HL-60 (cell line): ENCODE results near the gene CLSTN1.

Source experiments
- DNase-seq, 2 experiments: peaks; one replicate each; pipeline ENCODE4 v3.0.0-alpha.2; 2010 to 2020; ENCODE audit warnings: low read depth in 1 of 2, low spot score in 1 of 2
- H3K27ac ChIP-seq: fragments of 250-450 bp; sonication (Bioruptor Pico); replicated peaks from 2 replicates; pipeline ENCODE4 v1.5.1; 2020; ENCODE audit warnings: mild to moderate bottlenecking, moderate library complexity
- H3K27me3 ChIP-seq: fragments of 250-450 bp; sonication (Bioruptor Pico); 2 replicates; pipeline ENCODE4 v1.5.1; 2021; ENCODE audit warnings: mild to moderate bottlenecking, moderate library complexity; ENCODE audit not compliant: insufficient read depth, poor library complexity, severe bottlenecking
- H3K4me3 ChIP-seq: replicated peaks from 2 replicates; pipeline ENCODE4 v1.5.1; 2011; ENCODE audit warnings: mild to moderate bottlenecking, control low read depth, low read length; ENCODE audit not compliant: insufficient read depth
- GABPA ChIP-seq: IDR thresholded peaks from 2 replicates; pipeline ENCODE4 v1.6.1; 2012; ENCODE audit warnings: low read depth
- POLR2AphosphoS5 ChIP-seq: IDR thresholded peaks from 2 replicates; pipeline ENCODE4 v1.6.1; 2012; ENCODE audit warnings: low read depth
- SPI1 ChIP-seq: IDR thresholded peaks from 2 replicates; pipeline ENCODE4 v1.6.1; 2012; ENCODE audit warnings: low read depth, mild to moderate bottlenecking, borderline replicate concordance
- TF ChIP-seq, protein P1 (sequence below): IDR thresholded peaks from one replicate; pipeline ENCODE4 v1.5.1; 2011; ENCODE audit warnings: low read length, control low read depth, inconsistent platforms; ENCODE audit not compliant: insufficient read depth
- TF ChIP-seq, protein P2 (sequence below): IDR thresholded peaks from 2 replicates; pipeline ENCODE4 v1.6.1; 2012; ENCODE audit warnings: low read depth; ENCODE audit not compliant: insufficient replicate concordance

CLSTN1 gene

DNA sequence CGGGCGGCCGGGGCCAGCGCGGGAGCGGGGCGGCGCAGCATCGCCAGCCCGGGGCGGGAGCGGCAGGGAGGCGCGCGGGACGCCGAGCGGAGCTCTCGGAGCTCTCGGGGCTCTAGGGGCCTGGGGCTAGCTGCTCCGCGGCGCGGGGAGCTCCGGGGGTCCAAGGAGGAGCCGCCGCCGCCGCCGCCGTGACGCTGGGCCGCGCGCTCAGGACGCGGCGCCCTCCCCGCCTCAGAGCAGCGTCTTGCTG is 147 bp downstream of the CLSTN1 start:
- peak overlapping the region; percentile 98 for H3K4me3 ChIP-seq
- DNase-seq, result no peak
- H3K27me3 ChIP-seq, result no peaks in the 10 kb centered on the region
- no peak for TF ChIP-seq GABPA
- TF ChIP-seq POLR2AphosphoS5, result peak; percentile 50; the same call in 1 of the 2 replicates
- H3K27ac ChIP-seq, result no peak overlapping the region

DNA sequence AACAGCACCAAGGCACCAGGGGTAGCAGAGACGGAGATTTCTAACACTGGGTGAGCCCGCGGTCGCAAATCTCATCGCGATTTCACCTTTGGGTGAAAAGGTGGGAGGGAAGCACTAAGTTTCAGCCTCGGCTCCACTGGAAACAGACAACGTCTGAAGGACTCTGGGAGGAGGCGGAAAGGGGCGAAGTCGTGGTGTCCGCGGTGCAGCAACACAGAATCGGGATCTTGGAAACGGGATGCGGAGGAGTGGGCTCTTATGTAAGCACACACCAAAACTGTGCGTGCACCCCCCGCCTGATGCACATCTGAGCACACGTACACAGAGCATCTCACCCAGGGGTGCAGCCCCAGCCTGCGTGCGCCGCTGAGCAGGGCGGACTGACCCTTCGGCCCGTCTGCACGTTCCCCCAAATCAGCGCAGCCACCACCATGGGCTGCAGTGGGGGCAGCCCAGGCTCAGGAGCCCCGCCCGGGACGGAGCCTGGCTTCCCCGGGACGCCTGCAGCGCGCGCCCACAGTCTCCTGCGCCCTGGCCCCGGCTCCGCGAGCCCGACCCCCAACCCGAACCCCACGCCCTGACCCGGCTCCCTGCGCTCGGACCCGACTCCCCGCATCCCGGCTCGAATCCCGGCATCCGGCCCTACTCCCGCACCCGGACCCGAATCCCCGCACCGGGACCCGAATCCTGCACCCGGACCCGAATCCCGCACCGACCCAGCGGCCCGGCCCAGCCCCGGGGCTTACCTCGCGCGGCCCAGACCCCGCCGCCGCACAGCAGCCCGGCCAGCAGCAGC is 670 bp downstream of the CLSTN1 start:
- Histone ChIP-seq H3K27me3 (no peaks in the 10 kb centered on the region), H3K27ac (no peak overlapping the region; the same call in 1 of the 2 replicates), H3K4me3 (peak overlapping the region; percentile 98)
- TF ChIP-seq, protein P1, sequence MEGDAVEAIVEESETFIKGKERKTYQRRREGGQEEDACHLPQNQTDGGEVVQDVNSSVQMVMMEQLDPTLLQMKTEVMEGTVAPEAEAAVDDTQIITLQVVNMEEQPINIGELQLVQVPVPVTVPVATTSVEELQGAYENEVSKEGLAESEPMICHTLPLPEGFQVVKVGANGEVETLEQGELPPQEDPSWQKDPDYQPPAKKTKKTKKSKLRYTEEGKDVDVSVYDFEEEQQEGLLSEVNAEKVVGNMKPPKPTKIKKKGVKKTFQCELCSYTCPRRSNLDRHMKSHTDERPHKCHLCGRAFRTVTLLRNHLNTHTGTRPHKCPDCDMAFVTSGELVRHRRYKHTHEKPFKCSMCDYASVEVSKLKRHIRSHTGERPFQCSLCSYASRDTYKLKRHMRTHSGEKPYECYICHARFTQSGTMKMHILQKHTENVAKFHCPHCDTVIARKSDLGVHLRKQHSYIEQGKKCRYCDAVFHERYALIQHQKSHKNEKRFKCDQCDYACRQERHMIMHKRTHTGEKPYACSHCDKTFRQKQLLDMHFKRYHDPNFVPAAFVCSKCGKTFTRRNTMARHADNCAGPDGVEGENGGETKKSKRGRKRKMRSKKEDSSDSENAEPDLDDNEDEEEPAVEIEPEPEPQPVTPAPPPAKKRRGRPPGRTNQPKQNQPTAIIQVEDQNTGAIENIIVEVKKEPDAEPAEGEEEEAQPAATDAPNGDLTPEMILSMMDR, result no peak
- TF ChIP-seq, protein P2, sequence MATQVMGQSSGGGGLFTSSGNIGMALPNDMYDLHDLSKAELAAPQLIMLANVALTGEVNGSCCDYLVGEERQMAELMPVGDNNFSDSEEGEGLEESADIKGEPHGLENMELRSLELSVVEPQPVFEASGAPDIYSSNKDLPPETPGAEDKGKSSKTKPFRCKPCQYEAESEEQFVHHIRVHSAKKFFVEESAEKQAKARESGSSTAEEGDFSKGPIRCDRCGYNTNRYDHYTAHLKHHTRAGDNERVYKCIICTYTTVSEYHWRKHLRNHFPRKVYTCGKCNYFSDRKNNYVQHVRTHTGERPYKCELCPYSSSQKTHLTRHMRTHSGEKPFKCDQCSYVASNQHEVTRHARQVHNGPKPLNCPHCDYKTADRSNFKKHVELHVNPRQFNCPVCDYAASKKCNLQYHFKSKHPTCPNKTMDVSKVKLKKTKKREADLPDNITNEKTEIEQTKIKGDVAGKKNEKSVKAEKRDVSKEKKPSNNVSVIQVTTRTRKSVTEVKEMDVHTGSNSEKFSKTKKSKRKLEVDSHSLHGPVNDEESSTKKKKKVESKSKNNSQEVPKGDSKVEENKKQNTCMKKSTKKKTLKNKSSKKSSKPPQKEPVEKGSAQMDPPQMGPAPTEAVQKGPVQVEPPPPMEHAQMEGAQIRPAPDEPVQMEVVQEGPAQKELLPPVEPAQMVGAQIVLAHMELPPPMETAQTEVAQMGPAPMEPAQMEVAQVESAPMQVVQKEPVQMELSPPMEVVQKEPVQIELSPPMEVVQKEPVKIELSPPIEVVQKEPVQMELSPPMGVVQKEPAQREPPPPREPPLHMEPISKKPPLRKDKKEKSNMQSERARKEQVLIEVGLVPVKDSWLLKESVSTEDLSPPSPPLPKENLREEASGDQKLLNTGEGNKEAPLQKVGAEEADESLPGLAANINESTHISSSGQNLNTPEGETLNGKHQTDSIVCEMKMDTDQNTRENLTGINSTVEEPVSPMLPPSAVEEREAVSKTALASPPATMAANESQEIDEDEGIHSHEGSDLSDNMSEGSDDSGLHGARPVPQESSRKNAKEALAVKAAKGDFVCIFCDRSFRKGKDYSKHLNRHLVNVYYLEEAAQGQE, result no peak
- no peak for TF ChIP-seq POLR2AphosphoS5
- no peak for TF ChIP-seq GABPA
- TF ChIP-seq SPI1, result no peak
- peak; percentile 17 to 35 for DNase-seq

DNA sequence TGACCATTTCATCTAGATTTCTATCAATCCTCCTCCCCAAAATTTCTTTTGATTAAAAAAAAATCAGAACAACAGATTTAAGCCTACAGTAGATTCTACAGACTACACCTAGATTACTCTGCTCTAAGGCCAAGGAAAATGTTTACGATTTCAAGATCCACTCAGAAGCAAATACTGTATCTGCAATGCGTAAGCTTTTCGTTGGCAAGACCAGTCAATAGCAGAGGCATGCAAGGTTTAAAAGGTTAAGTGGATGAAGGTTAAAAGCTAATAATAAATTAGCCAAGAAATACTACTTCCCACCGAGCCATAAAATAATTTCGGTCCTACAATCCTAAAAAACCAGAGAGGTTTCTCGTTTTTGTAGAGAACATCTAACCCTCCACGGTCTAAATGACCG is 1.3 kb downstream of the CLSTN1 start:
- Histone ChIP-seq H3K27ac (no peak overlapping the region), H3K27me3 (no peaks in the 10 kb centered on the region), H3K4me3 (peak overlapping the region; percentile 98)
- TF ChIP-seq GABPA (no peak), POLR2AphosphoS5 (no peak), SPI1 (no peak)
- TF ChIP-seq, protein P1, result no peak
- TF ChIP-seq, protein P2, result no peak
- DNase-seq, result no peak

DNA sequence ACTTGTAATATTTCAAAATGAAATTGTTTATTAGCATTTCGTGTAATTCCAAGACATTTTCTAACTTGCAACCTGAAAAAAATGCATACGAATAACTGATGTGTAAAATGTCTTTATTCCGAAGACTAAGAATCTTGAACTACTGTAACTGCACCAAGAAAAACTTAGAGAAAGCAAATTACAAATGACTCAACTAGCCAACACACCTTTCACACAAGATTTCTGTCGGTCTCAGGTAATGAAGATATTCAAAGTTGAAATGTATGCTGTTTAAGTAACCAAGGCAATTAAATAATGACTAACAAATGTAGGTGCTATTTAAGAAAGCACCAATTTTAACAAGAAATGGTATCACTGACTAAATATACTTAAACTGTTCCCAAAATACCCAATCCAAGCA is 2.1 kb downstream of the CLSTN1 start:
- Histone ChIP-seq H3K27me3 (no peaks in the 10 kb centered on the region), H3K4me3 (no peak overlapping the region), H3K27ac (no peak overlapping the region)
- no peak for DNase-seq
- TF ChIP-seq, protein P1, result no peak
- TF ChIP-seq, protein P2, result no peak
- TF ChIP-seq GABPA (no peak), SPI1 (no peak), POLR2AphosphoS5 (no peak)
